Colonic mucosa (tissue), 4 donors: ENCODE results near the gene CEP41. TPM values are rescaled to one million over a fixed set of nuclear protein-coding genes. Genes with fewer than 3 reads are reported as not detected.

Experiments
- DNase-seq: peaks from one replicate; pipeline ENCODE4 v3.0.0-alpha.2; 2020
- H3K27ac ChIP-seq: fragments of 200-600 bp; one replicate; pipeline ENCODE4 v1.8.0; 2021
- H3K27me3 ChIP-seq: fragments of 200-600 bp; one replicate; pipeline ENCODE4 v1.8.0; 2021
- H3K36me3 ChIP-seq: fragments of 200-600 bp; one replicate; pipeline ENCODE4 v1.8.0; 2021
- H3K4me1 ChIP-seq: fragments of 200-600 bp; one replicate; pipeline ENCODE4 v1.8.0; 2021; ENCODE audit warnings: mild to moderate bottlenecking
- H3K4me3 ChIP-seq: fragments of 200-600 bp; one replicate; pipeline ENCODE4 v1.8.0; 2021
- H3K9ac ChIP-seq, 2 donors: one replicate each; pipeline ENCODE4 v1.7.0; 2013; ENCODE audit warnings: control low read depth in 2 of 2, low read depth in 2 of 2, low read length in 2 of 2
- H3K9me3 ChIP-seq: fragments of 200-600 bp; one replicate; pipeline ENCODE4 v1.8.0; 2021
- CTCF ChIP-seq: fragments of 200-600 bp; IDR thresholded peaks from one replicate; pipeline ENCODE4 v1.8.0; 2022; ENCODE audit warnings: antibody characterized with exemption, mild to moderate bottlenecking
- intact Hi-C: fragments of 100-400 bp; cut with DNase I; formaldehyde crosslinking; loops from one replicate; pipeline ENCODE4 v1.14.1; 2022
- total RNA-seq, 2 donors: library from RNA; stranded (reverse); fragmentation: NEBNext Ultra II Directional in 1 of 2; extraction: Animal tissue kit (Norgen Biotek cat#: 25700) in 1 of 2; gene quantifications; one replicate each; pipeline ENCODE4 v1.2.1, GENCODE V29; 2021
- donor health status: healthy.
- donor health status: DM: no; HTN: no; CAD: no.
- donor health status: DM: no; HTN: no; CAD: no.

The CEP41 gene
- total RNA-seq, 2 donors from 2014 or later = 6.9 to 13.6 TPM

- no peak overlapping the region for H3K9ac ChIP-seq
- no peak overlapping the region for H3K27ac ChIP-seq
- no peak for DNase-seq
- no peak overlapping the region for H3K4me3 ChIP-seq
- no peaks in the 10 kb centered on the region for H3K36me3 ChIP-seq
- H3K27me3 ChIP-seq = no peaks in the 10 kb centered on the region
- intact Hi-C loops = no loop called here
- no peaks in the 10 kb centered on the region for H3K4me1 ChIP-seq
- no peak for TF ChIP-seq CTCF
- H3K9me3 ChIP-seq = no peaks in the 10 kb centered on the region
Observed at GRCh38 chr7:130390486-130390885, 50.3 kb downstream of the CEP41 start.

GRCh38 chr7:130388671-130389070, 52.1 kb downstream of the CEP41 start:
- intact Hi-C loops = no loop called here
- TF ChIP-seq CTCF = no peak
- no peaks in the 10 kb centered on the region for H3K36me3 ChIP-seq
- no peak overlapping the region for H3K4me3 ChIP-seq
- H3K9me3 ChIP-seq = no peaks in the 10 kb centered on the region
- H3K9ac ChIP-seq = no peak overlapping the region
- H3K27ac ChIP-seq = no peak overlapping the region
- H3K27me3 ChIP-seq = no peaks in the 10 kb centered on the region
- no peaks in the 10 kb centered on the region for H3K4me1 ChIP-seq
- no peak for DNase-seq

- no peak for TF ChIP-seq CTCF
- Histone ChIP-seq H3K4me3 (no peak overlapping the region), H3K4me1 (no peaks in the 10 kb centered on the region), H3K27ac (no peak overlapping the region), H3K27me3 (no peaks in the 10 kb centered on the region), H3K9ac (no peak overlapping the region), H3K36me3 (no peaks in the 10 kb centered on the region), H3K9me3 (no peaks in the 10 kb centered on the region)
- intact Hi-C loops = no loop called here
- DNase-seq = no peak
Observed at GRCh38 chr7:130387628-130388403, 53.0 kb downstream of the CEP41 start.

GRCh38 chr7:130387306-130387627, 53.5 kb downstream of the CEP41 start:
- no peak overlapping the region for H3K9ac ChIP-seq
- no peaks in the 10 kb centered on the region for H3K36me3 ChIP-seq
- H3K9me3 ChIP-seq = no peaks in the 10 kb centered on the region
- H3K27me3 ChIP-seq = no peaks in the 10 kb centered on the region
- no peaks in the 10 kb centered on the region for H3K4me1 ChIP-seq
- no peak overlapping the region for H3K4me3 ChIP-seq
- no peak for DNase-seq
- no peak overlapping the region for H3K27ac ChIP-seq
- TF ChIP-seq CTCF = no peak
- intact Hi-C loops = no loop called here

- no peaks in the 10 kb centered on the region for H3K9me3 ChIP-seq
- H3K27me3 ChIP-seq = no peaks in the 10 kb centered on the region
- no peaks in the 10 kb centered on the region for H3K36me3 ChIP-seq
- H3K4me3 ChIP-seq = no peak overlapping the region
- no peak for TF ChIP-seq CTCF
- no peak overlapping the region for H3K27ac ChIP-seq
- no peak overlapping the region for H3K9ac ChIP-seq
- H3K4me1 ChIP-seq = no peaks in the 10 kb centered on the region
- intact Hi-C loops = no loop called here
- no peak for DNase-seq
Observed at GRCh38 chr7:130386876-130387275, 53.9 kb downstream of the CEP41 start.
